Body of pancreas (tissue), 4 donors: Measurements from ENCODE around the gene HSD11B2.

Source experiments
- POLR2A ChIP-seq, 3 donors: fragments of 450-650 bp; IDR thresholded peaks; one replicate each; pipeline ENCODE4 v1.6.1; 2016; ENCODE audit warnings: antibody characterized with exemption in 3 of 3, mild to moderate bottlenecking in 2 of 3
- TF ChIP-seq, protein P1 (sequence below), 7 experiments: fragments of 450-650 bp in 4 of 7; fragments of 200-600 bp in 3 of 7; sonication (generic) in 3 of 7; IDR thresholded peaks; one replicate each; pipeline ENCODE4 v1.5.1; 2016 to 2019; ENCODE audit warnings: antibody characterized with exemption in 7 of 7

GRCh38 chr16:67407176-67407787 lies 23.6 kb upstream of the HSD11B2 start:
- TF ChIP-seq, protein P1, sequence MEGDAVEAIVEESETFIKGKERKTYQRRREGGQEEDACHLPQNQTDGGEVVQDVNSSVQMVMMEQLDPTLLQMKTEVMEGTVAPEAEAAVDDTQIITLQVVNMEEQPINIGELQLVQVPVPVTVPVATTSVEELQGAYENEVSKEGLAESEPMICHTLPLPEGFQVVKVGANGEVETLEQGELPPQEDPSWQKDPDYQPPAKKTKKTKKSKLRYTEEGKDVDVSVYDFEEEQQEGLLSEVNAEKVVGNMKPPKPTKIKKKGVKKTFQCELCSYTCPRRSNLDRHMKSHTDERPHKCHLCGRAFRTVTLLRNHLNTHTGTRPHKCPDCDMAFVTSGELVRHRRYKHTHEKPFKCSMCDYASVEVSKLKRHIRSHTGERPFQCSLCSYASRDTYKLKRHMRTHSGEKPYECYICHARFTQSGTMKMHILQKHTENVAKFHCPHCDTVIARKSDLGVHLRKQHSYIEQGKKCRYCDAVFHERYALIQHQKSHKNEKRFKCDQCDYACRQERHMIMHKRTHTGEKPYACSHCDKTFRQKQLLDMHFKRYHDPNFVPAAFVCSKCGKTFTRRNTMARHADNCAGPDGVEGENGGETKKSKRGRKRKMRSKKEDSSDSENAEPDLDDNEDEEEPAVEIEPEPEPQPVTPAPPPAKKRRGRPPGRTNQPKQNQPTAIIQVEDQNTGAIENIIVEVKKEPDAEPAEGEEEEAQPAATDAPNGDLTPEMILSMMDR (IDR thresholded peaks at IDR 0.05) = no peak
- TF ChIP-seq POLR2A (IDR thresholded peaks at IDR 0.05) = no peak
